A549 treated with Mapracorat at 1 μM for 4 hours (cell line): ENCODE measurements around the gene NIF3L1. TPM values are rescaled to one million over a fixed set of nuclear protein-coding genes. Genes with fewer than 3 reads are reported as not detected.

Experiments
- total RNA-seq: library from RNA; stranded (reverse); fragments of 200-300 nt; extraction: Qiagen RNA extraction; gene quantifications from 5 replicates; pipeline ENCODE4 v1.2.3, GENCODE V29; 2022

The NIF3L1 gene
- 35.4 to 44.2 TPM (median 36.3 TPM) in 5 replicates for total RNA-seq

GRCh38 chr2:200888704-200889625 lies at the start of gene NIF3L1, which contains the start of gene PPIL3:
NIF3L1 (plus strand) TSS chr2:200889371; CDS start chr2:200891944, 2,573 bp downstream.
PPIL3 (minus strand) TSS chr2:200889077; CDS start chr2:200887615, 1,462 bp downstream.

GRCh38 chr2:200864176-200865034 lies 24.8 kb upstream of the NIF3L1 start, which contains the start of gene CLK1:
CLK1 (minus strand) TSS chr2:200864658; CDS start chr2:200861862, 2,796 bp downstream.

Other genes with a start within 250 kb of the NIF3L1 start
- gene BZW1, start 77.5 kb upstream of the NIF3L1 start, total RNA-seq: 351 to 573 TPM (median 455 TPM) in 5 replicates
- 32.6 to 36.5 TPM (median 35.1 TPM) in 5 replicates for gene CLK1, start 24.7 kb upstream of the NIF3L1 start, total RNA-seq
- gene PPIL3, start 294 bp upstream of the NIF3L1 start, total RNA-seq: 20.3 to 29.1 TPM (median 23.3 TPM) in 5 replicates
- gene ORC2, start 74.3 kb downstream of the NIF3L1 start, total RNA-seq: 10.8 to 14.1 TPM (median 13.4 TPM) in 5 replicates
- 3.0 to 6.0 TPM (median 4.9 TPM) in 5 replicates for gene HYCC2, start 182.3 kb downstream of the NIF3L1 start, total RNA-seq
- gene NDUFB3, start 182.6 kb downstream of the NIF3L1 start, total RNA-seq: 130 to 169 TPM (median 138 TPM) in 5 replicates
- 77.6 to 109 TPM (median 97.5 TPM) in 5 replicates for gene CFLAR, start 226.8 kb downstream of the NIF3L1 start, total RNA-seq